ENCODE results near the gene ZNF385B. TPM values are rescaled to one million over a fixed set of nuclear protein-coding genes. Genes with fewer than 3 reads are reported as not detected.

ZNF385B gene
- total and polyA plus RNA-seq, 10 of the 15 experiments (the other 5 are each of a cell fraction or from before 2014, with no cell fraction given) = not detected

DNA sequence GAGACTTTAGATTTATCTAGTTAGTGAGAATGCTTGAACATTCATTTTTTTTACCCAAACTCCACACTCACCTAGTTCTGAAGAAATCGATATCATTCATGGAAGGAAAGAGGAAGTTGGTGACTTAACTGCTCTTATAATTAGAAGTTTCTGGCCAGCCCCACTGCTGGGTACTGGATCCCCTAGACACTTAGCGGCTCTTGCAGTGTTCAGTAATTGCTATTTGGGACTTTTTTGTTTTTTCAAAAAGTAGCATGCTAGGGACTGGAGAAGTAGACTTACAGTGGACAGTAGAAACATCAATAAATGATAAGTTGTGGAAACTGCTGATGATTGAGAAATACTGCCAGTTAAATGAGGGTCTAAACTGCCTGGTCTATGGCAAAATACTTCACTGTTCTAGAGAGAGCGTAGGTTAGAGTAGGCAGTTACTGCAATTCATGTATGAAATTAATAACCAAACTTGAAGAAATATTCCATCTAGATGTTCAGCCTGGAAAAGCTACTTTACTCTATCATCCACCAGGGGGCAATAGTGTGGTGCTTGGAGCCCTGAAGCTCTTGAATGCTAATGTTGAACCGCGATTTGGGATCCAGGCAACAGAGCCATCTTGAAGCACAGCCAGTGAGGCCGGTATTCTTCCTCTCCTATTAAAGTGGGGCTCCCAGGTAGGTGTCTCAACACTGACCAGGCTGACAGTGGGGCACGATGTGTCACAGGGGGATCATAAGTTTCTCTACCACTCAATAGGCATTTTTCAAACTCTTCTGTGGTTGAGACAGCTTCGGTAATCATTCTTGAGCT is 450.7 kb downstream of the ZNF385B start:
- BruUV-seq (replicated peaks) = no TSS peak
- no peaks in the 10 kb centered on the region for H4K20me1 ChIP-seq (ENCODE audit: control insufficient read depth, insufficient read depth)
- CTCF ChIA-PET = interaction anchor here (0.6 to 1.5 kb wide), 29 partner anchors 8 to 599 kb away, joined by 3 to 11 read pairs (median 3); no protein-coding TSS in a partner anchor
- DNase-seq (ENCODE audit: low read depth, low spot score) = no peak
- 1% methylated on average over 8 of the region's 8 CpGs for WGBS (ENCODE audit: insufficient coverage, insufficient replicate concordance, low lambda C conversion rate, missing lambda C conversion rate)
- H3K36me3 ChIP-seq (ENCODE audit: control insufficient read depth in 2 of 2, insufficient read depth in 2 of 2, low read length in 1 of 2) = no peaks in the 10 kb centered on the region
- H3K4me3 ChIP-seq = no peak overlapping the region
- H3K27ac ChIP-seq (ENCODE audit: control insufficient read depth, insufficient read depth) = no peak overlapping the region
- no peaks in the 10 kb centered on the region for H3K4me1 ChIP-seq (ENCODE audit: control insufficient read depth, insufficient read depth, low read length)
- no peak for TF ChIP-seq CBX3 (IDR thresholded peaks at IDR 0.05; ENCODE audit: borderline replicate concordance, low read depth)
- TF ChIP-seq SMC3 (IDR thresholded peaks at IDR 0.05; ENCODE audit: borderline replicate concordance, low read length) = peak; percentile 53; the same call in 1 of the 2 replicates
- no peak for TF ChIP-seq MYB (IDR thresholded peaks at IDR 0.05; ENCODE audit: borderline replicate concordance, low read depth, low read length)
- no peak for TF ChIP-seq HDAC6 (IDR thresholded peaks at IDR 0.05; ENCODE audit: unreplicated experiment)
- TF ChIP-seq RAD21 (IDR thresholded peaks at IDR 0.05; ENCODE audit: insufficient read depth, low read depth, low read length) = peak; percentile 62
- TF ChIP-seq, protein P1, sequence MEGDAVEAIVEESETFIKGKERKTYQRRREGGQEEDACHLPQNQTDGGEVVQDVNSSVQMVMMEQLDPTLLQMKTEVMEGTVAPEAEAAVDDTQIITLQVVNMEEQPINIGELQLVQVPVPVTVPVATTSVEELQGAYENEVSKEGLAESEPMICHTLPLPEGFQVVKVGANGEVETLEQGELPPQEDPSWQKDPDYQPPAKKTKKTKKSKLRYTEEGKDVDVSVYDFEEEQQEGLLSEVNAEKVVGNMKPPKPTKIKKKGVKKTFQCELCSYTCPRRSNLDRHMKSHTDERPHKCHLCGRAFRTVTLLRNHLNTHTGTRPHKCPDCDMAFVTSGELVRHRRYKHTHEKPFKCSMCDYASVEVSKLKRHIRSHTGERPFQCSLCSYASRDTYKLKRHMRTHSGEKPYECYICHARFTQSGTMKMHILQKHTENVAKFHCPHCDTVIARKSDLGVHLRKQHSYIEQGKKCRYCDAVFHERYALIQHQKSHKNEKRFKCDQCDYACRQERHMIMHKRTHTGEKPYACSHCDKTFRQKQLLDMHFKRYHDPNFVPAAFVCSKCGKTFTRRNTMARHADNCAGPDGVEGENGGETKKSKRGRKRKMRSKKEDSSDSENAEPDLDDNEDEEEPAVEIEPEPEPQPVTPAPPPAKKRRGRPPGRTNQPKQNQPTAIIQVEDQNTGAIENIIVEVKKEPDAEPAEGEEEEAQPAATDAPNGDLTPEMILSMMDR (IDR thresholded peaks at IDR 0.05 in 2 of 3, conservative IDR thresholded peaks at IDR 0.05 in 1 of 3; ENCODE audit: control insufficient read depth in 2 of 3, extremely low read depth in 1 of 3, insufficient read depth in 1 of 3, low read depth in 3 of 3, low read length in 3 of 3) = peak; percentile 63 to 73 (median 71)
- no peak for TF ChIP-seq ESRRA (IDR thresholded peaks at IDR 0.05; ENCODE audit: low read length)
- TF ChIP-seq MTA2 (IDR thresholded peaks at IDR 0.05; ENCODE audit: low read depth) = peak; percentile 55; the same call in 1 of the 2 replicates
- intact Hi-C loops (cut with micrococcal nuclease; ENCODE audit: unreplicated experiment) (loop anchor here (1.0 to 2.0 kb wide), 2 partner anchors 191 to 340 kb away; no protein-coding TSS in a partner anchor), in situ Hi-C loops (cut with MboI) (loop anchor here (10.0 kb wide), 1 partner anchor 344 kb away; no protein-coding TSS in a partner anchor)
- POLR2A ChIA-PET = no interaction called here
- no peaks in the 10 kb centered on the region for H3K79me2 ChIP-seq (ENCODE audit: control insufficient read depth, insufficient read depth, low read length)
- RAD21 ChIA-PET (ENCODE audit: unreplicated experiment) = interaction anchor here (0.9 to 1.5 kb wide), 4 partner anchors 12 to 191 kb away, joined by 3 to 10 read pairs (median 4); no protein-coding TSS in a partner anchor
- no peak overlapping the region for H3K4me2 ChIP-seq (ENCODE audit: control insufficient read depth, insufficient read depth)
- peak; percentile 92 for ATAC-seq
- H3K27me3 ChIP-seq (replicated peaks in 1 of 2; ENCODE audit: control insufficient read depth in 2 of 2, insufficient read depth in 2 of 2, low read length in 1 of 2) = no peaks in the 10 kb centered on the region
- SMC1A ChIA-PET (ENCODE audit: uncharacterized antibody, unreplicated experiment) = interaction anchor here (0.9 to 2.5 kb wide), 7 partner anchors 12 to 649 kb away, joined by 3 to 8 read pairs (median 5); no protein-coding TSS in a partner anchor
- FAIRE-seq = peak; percentile 89
- no peaks in the 10 kb centered on the region for H3K9me3 ChIP-seq (replicated peaks; ENCODE audit: control insufficient read depth, insufficient read depth, low read length)
- H3K9ac ChIP-seq (ENCODE audit: control insufficient read depth, insufficient read depth, low read length) = no peak overlapping the region
- H2AFZ ChIP-seq (ENCODE audit: control insufficient read depth, low read depth, low read length) = no peak overlapping the region
